GM12874 (cell line): ENCODE measurements around the gene SPDL1.

Experiments
- CTCF ChIP-seq: IDR thresholded peaks from 2 replicates; pipeline ENCODE4 v1.5.1; 2011; ENCODE audit warnings: low read depth, mild to moderate bottlenecking, control low read depth, low read length, moderate library complexity; ENCODE audit not compliant: insufficient read depth

SPDL1 gene

GRCh38 chr5:169606279-169606678 lies 22.7 kb downstream of the SPDL1 start:
- no peak for TF ChIP-seq CTCF

GRCh38 chr5:169607882-169608281 lies 24.3 kb downstream of the SPDL1 start:
- no peak for TF ChIP-seq CTCF

- no peak for TF ChIP-seq CTCF
These were observed 26.1 kb downstream of the SPDL1 start for GRCh38 chr5:169609716-169610115.

- no peak for TF ChIP-seq CTCF
These were observed 27.0 kb downstream of the SPDL1 start for GRCh38 chr5:169610606-169611005.

- TF ChIP-seq CTCF: no peak
These were observed 32.0 kb downstream of the SPDL1 start for GRCh38 chr5:169615561-169615960.

GRCh38 chr5:169626779-169627178 lies 43.2 kb downstream of the SPDL1 start:
- TF ChIP-seq CTCF: no peak

GRCh38 chr5:169627551-169627950 lies 44.0 kb downstream of the SPDL1 start:
- no peak for TF ChIP-seq CTCF

GRCh38 chr5:169628892-169629291 lies 45.3 kb downstream of the SPDL1 start:
- no peak for TF ChIP-seq CTCF
